ENCODE results near the gene KCNQ1. TPM values are rescaled to one million over a fixed set of nuclear protein-coding genes. Genes with fewer than 3 reads are reported as not detected.

KCNQ1 gene
- polyA plus RNA-seq, 1 of the 3 experiments (the other 2 are of a cell fraction) = 0.05 TPM

GRCh38 chr11:2857276-2857675 lies 412.5 kb downstream of the KCNQ1 start:
- ChIA-PET CTCF (interaction anchor here (0.8 to 2.9 kb wide), 3 partner anchors 35 to 324 kb away, joined by 3 to 11 read pairs (median 3); no protein-coding TSS in a partner anchor), POLR2A (no interaction called here)
- Histone ChIP-seq H3K9me2 (no peaks in the 10 kb centered on the region), H3K36me3 (replicated peaks in 1 of 2; ENCODE audit: control insufficient read depth in 1 of 2, insufficient read depth in 2 of 2, low read length in 1 of 2) (no peaks in the 10 kb centered on the region), H3K4me1 (ENCODE audit: control insufficient read depth in 1 of 2, insufficient read depth in 2 of 2, low read depth in 1 of 2, low read length in 1 of 2) (peaks cover 0 to 4% of the 10 kb centered on the region in 2 experiments; a peak in 1 of 4 replicates), H3K9me3 (no peaks in the 10 kb centered on the region), H3K79me2 (ENCODE audit: insufficient read depth) (no peaks in the 10 kb centered on the region), H3K4me3 (ENCODE audit: low read depth in 2 of 2, low read length in 1 of 2) (no peak overlapping the region), H4K20me1 (ENCODE audit: insufficient read depth) (no peaks in the 10 kb centered on the region), H3K4me2 (no peak overlapping the region), H3F3A (replicated peaks; ENCODE audit: insufficient read depth) (no peaks in the 10 kb centered on the region), H2AFZ (ENCODE audit: low read depth) (no peak overlapping the region), H3K27me3 (ENCODE audit: insufficient read depth) (0 out of 2 replicates have a peak, but pooled peaks cover 4% of the 10 kb centered on the region), H3K27ac (ENCODE audit: low read depth in 2 of 2, low read length in 1 of 2) (no peak overlapping the region), H3K9ac (no peak overlapping the region)
- TF ChIP-seq ELF1 (IDR thresholded peaks at IDR 0.05) = no peak
- no peak for TF ChIP-seq TEAD4 (IDR thresholded peaks at IDR 0.05; ENCODE audit: borderline replicate concordance, insufficient read depth)
- no peak for TF ChIP-seq MXI1 (IDR thresholded peaks at IDR 0.05; ENCODE audit: low read depth, low read length)
- no peak for TF ChIP-seq NFIC (IDR thresholded peaks at IDR 0.05; ENCODE audit: borderline replicate concordance)
- no peak for TF ChIP-seq GATA2 (CRISPR knock-in tag; IDR thresholded peaks at IDR 0.05)
- TF ChIP-seq GABPA (IDR thresholded peaks at IDR 0.05; ENCODE audit: low read depth) = no peak
- TF ChIP-seq NRF1 (IDR thresholded peaks at IDR 0.05; ENCODE audit: low read depth, low read length) = no peak
- TF ChIP-seq POLR2AphosphoS5 (IDR thresholded peaks at IDR 0.05; ENCODE audit: low read depth, low read length) = no peak
- no peak for TF ChIP-seq RAD21 (IDR thresholded peaks at IDR 0.05; ENCODE audit: low read length)
- no peak for TF ChIP-seq FOSL2 (IDR thresholded peaks at IDR 0.05; ENCODE audit: borderline replicate concordance, low read depth)
- TF ChIP-seq USF1 (IDR thresholded peaks at IDR 0.05; ENCODE audit: borderline replicate concordance, low read depth) = no peak
- TF ChIP-seq EP300 (IDR thresholded peaks at IDR 0.05; ENCODE audit: borderline replicate concordance in 1 of 2, low read depth in 1 of 2, low read length in 1 of 2) = no peak
- TF ChIP-seq JUND (IDR thresholded peaks at IDR 0.05) = no peak
- TF ChIP-seq YY1 (IDR thresholded peaks at IDR 0.05; ENCODE audit: low read depth) = no peak
- TF ChIP-seq, protein P1, sequence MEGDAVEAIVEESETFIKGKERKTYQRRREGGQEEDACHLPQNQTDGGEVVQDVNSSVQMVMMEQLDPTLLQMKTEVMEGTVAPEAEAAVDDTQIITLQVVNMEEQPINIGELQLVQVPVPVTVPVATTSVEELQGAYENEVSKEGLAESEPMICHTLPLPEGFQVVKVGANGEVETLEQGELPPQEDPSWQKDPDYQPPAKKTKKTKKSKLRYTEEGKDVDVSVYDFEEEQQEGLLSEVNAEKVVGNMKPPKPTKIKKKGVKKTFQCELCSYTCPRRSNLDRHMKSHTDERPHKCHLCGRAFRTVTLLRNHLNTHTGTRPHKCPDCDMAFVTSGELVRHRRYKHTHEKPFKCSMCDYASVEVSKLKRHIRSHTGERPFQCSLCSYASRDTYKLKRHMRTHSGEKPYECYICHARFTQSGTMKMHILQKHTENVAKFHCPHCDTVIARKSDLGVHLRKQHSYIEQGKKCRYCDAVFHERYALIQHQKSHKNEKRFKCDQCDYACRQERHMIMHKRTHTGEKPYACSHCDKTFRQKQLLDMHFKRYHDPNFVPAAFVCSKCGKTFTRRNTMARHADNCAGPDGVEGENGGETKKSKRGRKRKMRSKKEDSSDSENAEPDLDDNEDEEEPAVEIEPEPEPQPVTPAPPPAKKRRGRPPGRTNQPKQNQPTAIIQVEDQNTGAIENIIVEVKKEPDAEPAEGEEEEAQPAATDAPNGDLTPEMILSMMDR (IDR thresholded peaks at IDR 0.05) = no peak
- TF ChIP-seq TAF1 (IDR thresholded peaks at IDR 0.05; ENCODE audit: borderline replicate concordance, low read depth, low read length) = no peak
- no peak for TF ChIP-seq RXRA (IDR thresholded peaks at IDR 0.05; ENCODE audit: borderline replicate concordance, low read depth)
- TF ChIP-seq SIN3A (IDR thresholded peaks at IDR 0.05; ENCODE audit: borderline replicate concordance, low read depth, low read length) = no peak
- TF ChIP-seq CHD2 (IDR thresholded peaks at IDR 0.05; ENCODE audit: low read length, partially characterized antibody) = no peak
- WGBS (ENCODE audit: low lambda C conversion rate) = 17% methylated on average over 1 of the region's 11 CpGs
- DNase-seq = no peak

Data from SK-N-SH (cell line).